Measurements from ENCODE around the gene ASB4.
"Not testable (repeated sequence)": the region's sequence is repeated elsewhere in the genome, so short reads cannot be mapped to it uniquely, and the experiment has no call there.

ASB4 gene

GRCh38 chr7:95549818-95550529 lies 64.2 kb downstream of the ASB4 start:
- Histone ChIP-seq H3K27me3 (replicated peaks; ENCODE audit: insufficient read depth, low read length) (no peaks in the 10 kb centered on the region), H3K9ac (ENCODE audit: low read length) (no peak overlapping the region), H3K4me1 (ENCODE audit: low read length) (0 out of 2 replicates have a peak, but pooled peaks cover 4% of the 10 kb centered on the region), H3F3A (ENCODE audit: insufficient read depth, low read length) (no peaks in the 10 kb centered on the region), H3K4me2 (ENCODE audit: low read depth, low read length) (no peak overlapping the region), H3K9me2 (replicated peaks; ENCODE audit: insufficient read depth, low read length) (no peaks in the 10 kb centered on the region), H3K36me3 (replicated peaks; ENCODE audit: insufficient read depth, low read length) (no peaks in the 10 kb centered on the region), H2AFZ (ENCODE audit: low read length) (0 out of 2 replicates have a peak overlapping the region, but pooled peaks have one; percentile 2), H3K9me3 (replicated peaks; ENCODE audit: insufficient read depth, low read length) (no peaks in the 10 kb centered on the region), H3K79me2 (ENCODE audit: low read length) (no peaks in the 10 kb centered on the region), H4K20me1 (ENCODE audit: insufficient read depth, low read length) (no peaks in the 10 kb centered on the region), H3K27ac (ENCODE audit: low read length) (no peak overlapping the region), H3K4me3 (ENCODE audit: low read length) (no peak overlapping the region)
- DNase-seq = no peak
- TF ChIP-seq CTCF (IDR thresholded peaks at IDR 0.05; ENCODE audit: low read length) = no peak
- no peak for TF ChIP-seq EZH2 (optimal IDR thresholded peaks at IDR 0.05; ENCODE audit: low read depth, low read length)
- no peak for TF ChIP-seq EZH2phosphoT487 (IDR thresholded peaks at IDR 0.05; ENCODE audit: low read length)

GRCh38 chr7:95550546-95550945 lies 64.8 kb downstream of the ASB4 start:
- no peaks in the 10 kb centered on the region for H3F3A ChIP-seq (ENCODE audit: insufficient read depth, low read length)
- no peak overlapping the region for H3K4me3 ChIP-seq (ENCODE audit: low read length)
- H3K79me2 ChIP-seq (ENCODE audit: low read length) = no peaks in the 10 kb centered on the region
- H3K36me3 ChIP-seq (replicated peaks; ENCODE audit: insufficient read depth, low read length) = no peaks in the 10 kb centered on the region
- DNase-seq = no peak
- H2AFZ ChIP-seq (ENCODE audit: low read length) = no peak overlapping the region
- H3K9me3 ChIP-seq (replicated peaks; ENCODE audit: insufficient read depth, low read length) = no peaks in the 10 kb centered on the region
- no peak overlapping the region for H3K27ac ChIP-seq (ENCODE audit: low read length)
- H3K9ac ChIP-seq (ENCODE audit: low read length) = no peak overlapping the region
- no peaks in the 10 kb centered on the region for H3K27me3 ChIP-seq (replicated peaks; ENCODE audit: insufficient read depth, low read length)
- H3K4me1 ChIP-seq (ENCODE audit: low read length) = no peaks in the 10 kb centered on the region
- H3K9me2 ChIP-seq (replicated peaks; ENCODE audit: insufficient read depth, low read length) = no peaks in the 10 kb centered on the region
- no peaks in the 10 kb centered on the region for H4K20me1 ChIP-seq (ENCODE audit: insufficient read depth, low read length)
- TF ChIP-seq EZH2 (optimal IDR thresholded peaks at IDR 0.05; ENCODE audit: low read depth, low read length) (no peak), EZH2phosphoT487 (IDR thresholded peaks at IDR 0.05; ENCODE audit: low read length) (no peak), CTCF (IDR thresholded peaks at IDR 0.05; ENCODE audit: low read length) (no peak)
- H3K4me2 ChIP-seq (ENCODE audit: low read depth, low read length) = no peak overlapping the region

- H4K20me1 ChIP-seq (ENCODE audit: insufficient read depth, low read length); H3K79me2 ChIP-seq (ENCODE audit: low read length); H2AFZ ChIP-seq (ENCODE audit: low read length); H3K9me3 ChIP-seq (replicated peaks; ENCODE audit: insufficient read depth, low read length); H3K4me3 ChIP-seq (ENCODE audit: low read length); H3K27ac ChIP-seq (ENCODE audit: low read length); DNase-seq; H3K9me2 ChIP-seq (replicated peaks; ENCODE audit: insufficient read depth, low read length); H3K9ac ChIP-seq (ENCODE audit: low read length); H3K4me2 ChIP-seq (ENCODE audit: low read depth, low read length); H3F3A ChIP-seq (ENCODE audit: insufficient read depth, low read length); H3K36me3 ChIP-seq (replicated peaks; ENCODE audit: insufficient read depth, low read length); H3K4me1 ChIP-seq (ENCODE audit: low read length); H3K27me3 ChIP-seq (replicated peaks; ENCODE audit: insufficient read depth, low read length): not testable (repeated sequence)
Measured at GRCh38 chr7:95552010-95552926, 66.5 kb downstream of the ASB4 start.

Measured in MM.1S (cell line).